Activated CD8-positive, alpha-beta memory T cell treated with anti-CD3 and anti-CD28 coated beads for 48 hours (primary cell): ENCODE results near the gene DHDH.

ENCODE experiments used
- DNase-seq, 3 experiments: peaks; one replicate each; pipeline ENCODE4 v3.0.0-alpha.2; 2020; ENCODE audit warnings: low read depth in 2 of 3, low spot score in 2 of 3

Gene DHDH

GRCh38 chr19:48966541-48967345, 33.2 kb downstream of the DHDH start:
- DNase-seq, result no peak

DNA sequence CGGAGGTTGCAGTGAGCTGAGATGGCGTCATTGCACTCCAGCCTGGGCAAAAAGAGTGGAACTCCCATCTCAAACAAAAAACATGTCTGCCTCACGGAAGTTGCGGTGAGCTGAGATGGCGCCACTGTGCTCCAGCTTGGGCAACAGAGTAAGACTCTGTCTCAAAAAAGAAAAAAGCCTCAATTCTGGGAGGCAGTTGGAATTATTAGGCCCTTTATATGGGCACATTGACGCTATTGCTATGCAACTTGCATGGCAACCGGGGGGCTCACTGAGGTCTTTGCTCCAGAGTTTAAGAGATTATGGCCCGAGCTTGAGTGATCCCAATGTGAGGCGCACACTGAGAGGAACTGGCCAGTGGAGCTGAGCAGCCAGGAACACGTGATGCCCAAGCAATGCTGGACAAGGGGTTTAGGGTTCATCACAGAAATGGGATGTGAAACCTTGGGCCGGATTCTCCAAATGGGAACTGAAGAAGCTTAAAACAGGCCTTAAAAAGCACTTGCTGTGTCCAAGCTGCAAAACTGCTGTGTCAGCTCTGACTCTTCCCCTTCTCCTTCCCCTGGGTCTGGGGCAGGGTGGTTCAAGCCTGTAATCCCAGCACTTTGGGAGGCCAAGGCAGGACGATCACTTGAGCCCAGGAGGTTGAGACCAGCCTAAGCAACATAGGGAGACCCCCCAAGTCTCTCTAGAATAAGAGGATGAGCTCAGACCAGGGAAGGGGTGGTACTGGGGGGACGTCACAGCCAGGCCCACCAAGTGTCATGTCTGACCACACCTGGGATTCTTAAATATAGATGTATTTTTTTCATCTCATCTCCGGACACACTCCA, 34.1 kb downstream of the DHDH start:
- DNase-seq, result no peak

DNA sequence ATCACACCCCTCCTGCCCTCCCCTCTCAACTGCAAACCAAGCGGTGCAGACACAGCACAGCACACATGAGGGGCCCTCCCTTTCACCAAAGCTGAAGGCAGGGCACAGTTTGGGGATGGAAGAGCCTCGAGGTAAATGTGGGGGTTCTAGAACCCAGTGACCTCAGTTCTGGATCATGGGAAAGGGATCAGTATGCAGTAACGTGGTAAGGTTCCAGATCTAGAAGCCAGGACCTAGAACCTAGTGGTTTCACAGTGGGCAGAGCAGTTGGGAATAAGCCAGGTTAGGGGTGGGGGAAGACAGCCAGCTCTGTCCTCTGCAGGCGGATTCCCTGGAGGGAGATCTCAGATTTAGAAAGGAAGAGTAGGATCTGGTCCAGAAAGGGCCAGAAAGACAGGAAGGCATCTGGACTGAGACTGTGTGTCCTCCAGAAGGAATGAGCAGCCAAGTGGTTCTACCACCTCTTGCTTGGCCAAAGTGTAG, 34.7 kb downstream of the DHDH start:
- DNase-seq, result no peak

GRCh38 chr19:48968813-48969218, 35.3 kb downstream of the DHDH start:
- no peak for DNase-seq

GRCh38 chr19:48969276-48970138, 36.0 kb downstream of the DHDH start:
- no peak for DNase-seq

- no peak for DNase-seq
These were observed 36.8 kb downstream of the DHDH start for GRCh38 chr19:48970139-48970766.

- DNase-seq, result peak in 2 of 3 experiments; percentile 77 to 81
These were observed 37.5 kb downstream of the DHDH start for GRCh38 chr19:48970923-48971395.

DNA sequence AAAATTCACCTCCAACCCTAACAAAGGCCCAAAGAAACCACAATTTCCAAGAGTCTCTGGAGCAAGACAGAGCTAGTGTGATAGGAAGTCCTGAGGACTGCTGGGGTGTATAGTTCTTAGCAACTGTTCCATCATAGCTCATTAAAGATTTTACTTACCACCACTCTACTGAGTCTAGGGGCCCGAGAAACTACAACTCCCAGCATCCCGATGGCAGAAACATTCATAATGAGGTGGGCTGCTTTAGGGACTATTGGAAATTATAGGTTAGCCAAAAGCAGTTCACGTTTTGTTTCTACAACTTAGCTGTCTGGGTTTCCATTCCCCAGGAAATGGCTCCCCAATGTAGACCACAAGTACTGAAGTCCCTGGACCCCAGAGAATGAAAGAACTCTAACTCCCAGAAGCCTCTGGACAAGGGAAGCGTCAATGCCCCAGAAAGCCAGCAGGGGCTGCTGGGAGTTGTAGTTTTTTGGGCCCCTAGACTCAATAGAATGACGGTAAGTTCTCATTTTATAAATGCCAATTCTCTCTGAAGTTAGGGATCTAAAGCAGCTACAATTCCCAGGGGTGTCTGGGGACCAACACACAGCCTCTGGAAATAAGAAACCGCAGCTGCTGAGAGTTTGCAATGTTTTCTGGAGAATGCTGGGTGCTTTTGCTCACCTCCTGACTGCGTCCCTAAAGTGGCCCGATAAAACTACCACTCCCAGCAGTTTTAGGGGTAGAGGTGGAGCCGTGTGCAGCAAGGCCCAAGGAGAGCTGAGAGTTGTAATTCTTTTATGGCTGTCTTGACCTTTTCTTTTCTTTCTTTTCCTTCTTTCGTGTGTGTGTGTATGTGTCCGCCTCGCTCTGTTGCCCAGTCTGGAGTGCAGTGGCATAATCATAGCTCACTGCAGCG, 42.7 kb downstream of the DHDH start:
- no peak for DNase-seq

GRCh38 chr19:48977061-48977460, 43.6 kb downstream of the DHDH start:
- no peak for DNase-seq

GRCh38 chr19:48982280-48982679, 48.8 kb downstream of the DHDH start:
- DNase-seq, result no peak

GRCh38 chr19:48985711-48986110, 52.2 kb downstream of the DHDH start:
- no peak for DNase-seq

DNA sequence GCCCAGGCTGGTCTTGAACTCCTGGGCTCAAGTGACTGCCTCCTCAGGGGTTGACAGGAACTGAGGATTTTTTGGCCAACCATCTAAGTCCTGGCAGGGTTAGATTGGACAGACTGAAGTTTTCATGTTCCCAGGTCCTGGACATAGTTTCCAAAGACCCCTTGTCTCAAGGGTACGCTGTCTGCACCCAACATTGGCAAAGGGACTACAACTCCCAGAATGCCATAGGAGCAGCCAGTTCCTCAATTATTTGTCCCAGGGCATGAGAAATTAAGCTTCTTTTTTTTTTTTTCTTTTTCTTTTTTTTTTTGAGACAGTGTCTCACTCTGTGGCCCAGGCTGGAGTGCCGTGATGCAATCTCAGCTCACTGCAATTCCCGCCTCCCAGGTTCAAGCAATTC, 52.7 kb downstream of the DHDH start:
- DNase-seq, result no peak

- DNase-seq, result no peak
These were observed 53.8 kb downstream of the DHDH start for GRCh38 chr19:48987323-48987722.

DNA sequence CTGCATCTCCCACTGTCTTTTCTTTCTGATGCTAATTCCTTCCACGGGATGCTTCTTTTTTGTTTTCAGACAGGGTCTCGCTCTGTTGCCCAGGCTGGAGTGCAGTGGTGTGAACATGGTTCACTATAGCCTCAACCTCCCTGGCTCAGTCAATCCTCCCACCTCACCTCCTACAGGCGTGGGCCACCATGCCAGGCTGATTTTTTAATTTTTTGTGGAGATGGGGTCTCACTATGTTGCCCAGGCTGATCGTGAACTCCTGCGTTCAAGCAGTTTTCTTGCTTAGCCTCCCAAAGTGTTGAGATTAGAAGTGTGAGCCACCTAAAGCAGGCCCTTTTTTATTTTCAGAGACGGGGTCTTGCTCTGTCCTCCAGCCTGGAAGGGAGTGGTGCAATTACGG, 54.8 kb downstream of the DHDH start:
- no peak for DNase-seq

- DNase-seq, result no peak
These were observed 55.4 kb downstream of the DHDH start for GRCh38 chr19:48988860-48989259.

- no peak for DNase-seq
These were observed 56.3 kb downstream of the DHDH start for GRCh38 chr19:48989701-48990291.

DNA sequence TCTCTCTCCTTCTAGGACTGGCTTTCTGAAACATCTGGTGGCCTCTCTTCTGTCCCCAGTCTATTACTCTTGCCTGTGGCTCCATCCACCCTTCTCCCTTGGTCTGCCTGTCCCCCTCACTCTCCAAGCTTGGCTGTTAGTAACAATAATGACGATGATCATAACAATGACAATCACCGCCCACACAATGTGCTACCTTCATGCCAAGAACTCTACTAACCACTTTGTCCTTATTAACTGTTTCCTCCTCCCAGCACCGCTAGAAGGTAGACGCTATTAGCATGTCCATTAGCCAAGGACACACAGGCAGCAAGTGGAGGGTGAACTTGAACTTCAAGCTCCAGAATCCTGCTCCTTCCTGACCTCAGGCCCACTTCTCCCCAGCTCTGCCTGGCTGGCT, 56.9 kb downstream of the DHDH start:
- no peak for DNase-seq

DNA sequence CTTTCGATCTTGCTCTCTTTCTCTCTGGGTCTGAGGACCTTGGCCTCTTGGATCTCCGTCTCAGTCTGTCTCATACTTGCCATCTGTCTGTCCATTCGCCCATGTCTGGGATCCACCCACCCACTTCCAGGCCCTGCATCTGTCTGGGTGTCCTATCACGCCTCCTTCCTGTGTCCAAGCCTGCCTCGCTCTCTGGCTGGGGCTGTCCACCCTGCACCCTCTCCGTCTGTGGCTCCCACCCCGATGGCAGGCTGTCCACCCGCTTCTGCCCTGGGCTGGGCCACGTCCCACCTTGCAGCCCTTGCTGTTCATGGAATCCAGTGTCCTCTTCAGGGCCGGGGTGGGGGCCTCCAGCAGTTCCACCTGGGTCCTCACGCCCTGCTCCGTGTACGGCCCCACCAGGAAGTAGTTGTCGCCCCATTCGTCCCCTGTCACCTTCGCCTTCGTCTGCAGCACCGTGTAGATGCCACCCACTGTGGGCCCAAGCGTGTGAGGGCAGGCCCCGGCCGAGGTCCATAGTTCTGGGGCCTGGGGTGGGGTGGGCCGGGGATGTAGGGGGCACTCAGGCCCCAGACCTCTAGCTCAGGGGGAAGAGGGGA, 57.6 kb downstream of the DHDH start:
- DNase-seq, result no peak
